WTC11 (cell line): ENCODE results near the gene P3H4. TPM values are rescaled to one million over a fixed set of nuclear protein-coding genes. Genes with fewer than 3 reads are reported as not detected.

ENCODE experiments used
- ATAC-seq: fragments of 200-7000 bp; cut with Tn5 transposase; 2 replicates; pipeline ENCODE4 v1.10.0; 2021; ENCODE audit warnings: mild to moderate bottlenecking, moderate library complexity
- CTCF ChIA-PET: fragments of 300-600 bp; sonication (Branson Sonifier 250); formaldehyde crosslinking; loops from one replicate; lab custom pipeline; 2021; ENCODE audit warnings: antibody characterized with exemption; lab: Charles Lee
- POLR2A ChIA-PET: fragments of 350-600 bp; sonication (Branson Sonifier 250); formaldehyde crosslinking; loops from one replicate; lab custom pipeline; 2021; ENCODE audit warnings: antibody characterized with exemption; lab: Charles Lee
- DNase-seq: peaks from one replicate; pipeline ENCODE4 v3.0.0; 2021; ENCODE audit warnings: low spot score
- H3K27ac Mint-ChIP-seq: 2 replicates; pipeline ENCODE4 v1.8.0; 2021; ENCODE audit warnings: mixed read lengths
- H3K27me3 Mint-ChIP-seq: 2 replicates; pipeline ENCODE4 v1.8.0; 2021; ENCODE audit warnings: low read depth, mild to moderate bottlenecking, moderate library complexity, mixed read lengths
- H3K36me3 Mint-ChIP-seq: 2 replicates; pipeline ENCODE4 v1.8.0; 2021; ENCODE audit warnings: mixed read lengths
- H3K4me1 Mint-ChIP-seq: 2 replicates; pipeline ENCODE4 v1.8.0; 2022; ENCODE audit warnings: mixed read lengths
- H3K4me3 Mint-ChIP-seq: 2 replicates; pipeline ENCODE4 v1.8.0; 2021; ENCODE audit warnings: mild to moderate bottlenecking, moderate library complexity, mixed read lengths
- H3K9me3 Mint-ChIP-seq: 2 replicates; pipeline ENCODE4 v1.8.0; 2021; ENCODE audit warnings: mixed read lengths
- ATF1 ChIP-seq: sonication (generic); formaldehyde crosslinking; IDR thresholded peaks from 2 replicates; pipeline ENCODE4 v1.8.1; 2023; ENCODE audit warnings: mild to moderate bottlenecking, moderate library complexity, missing genetic modification reagents
- FOXK1 ChIP-seq: sonication (generic); formaldehyde crosslinking; IDR thresholded peaks from 2 replicates; pipeline ENCODE4 v1.8.0; 2022; ENCODE audit warnings: mild to moderate bottlenecking, moderate library complexity, missing genetic modification reagents
- FOXP1 ChIP-seq: sonication (generic); formaldehyde crosslinking; IDR thresholded peaks from 2 replicates; pipeline ENCODE4 v1.8.0; 2022; ENCODE audit warnings: missing genetic modification reagents, mild to moderate bottlenecking, moderate library complexity, borderline replicate concordance
- GRHL2 ChIP-seq: fragments of 250-450 bp; sonication (Bioruptor Pico); IDR thresholded peaks from 2 replicates; pipeline ENCODE4 v1.8.0; 2022; ENCODE audit warnings: mild to moderate bottlenecking, moderate library complexity; ENCODE audit not compliant: insufficient replicate concordance, severe bottlenecking
- IRF2 ChIP-seq: sonication (generic); formaldehyde crosslinking; IDR thresholded peaks from 2 replicates; pipeline ENCODE4 v1.8.0; 2022; ENCODE audit warnings: low read depth, missing genetic modification reagents, borderline replicate concordance
- KAT7 ChIP-seq: sonication (generic); formaldehyde crosslinking; IDR thresholded peaks from 2 replicates; pipeline ENCODE4 v1.8.1; 2023; ENCODE audit warnings: missing genetic modification reagents, mild to moderate bottlenecking, borderline replicate concordance
- MYBL2 ChIP-seq: sonication (generic); formaldehyde crosslinking; IDR thresholded peaks from 2 replicates; pipeline ENCODE4 v1.8.1; 2023; ENCODE audit warnings: mild to moderate bottlenecking, moderate library complexity, missing genetic modification reagents
- NFATC4 ChIP-seq: fragments of 250-450 bp; sonication (Bioruptor Pico); IDR thresholded peaks from 2 replicates; pipeline ENCODE4 v1.9.0; 2021; ENCODE audit warnings: mild to moderate bottlenecking
- NFE2L1 ChIP-seq: sonication (generic); formaldehyde crosslinking; IDR thresholded peaks from 2 replicates; pipeline ENCODE4 v1.8.1; 2023; ENCODE audit warnings: missing genetic modification reagents
- TEAD4 ChIP-seq: sonication (generic); formaldehyde crosslinking; IDR thresholded peaks from 2 replicates; pipeline ENCODE4 v1.8.0; 2022; ENCODE audit warnings: mild to moderate bottlenecking, missing genetic modification reagents
- ZBTB21 ChIP-seq: sonication (generic); formaldehyde crosslinking; IDR thresholded peaks from 2 replicates; pipeline ENCODE4 v1.8.1; 2023; ENCODE audit warnings: mild to moderate bottlenecking, missing genetic modification reagents, borderline replicate concordance
- ZNF121 ChIP-seq: sonication (generic); formaldehyde crosslinking; IDR thresholded peaks from 2 replicates; pipeline ENCODE4 v1.8.0; 2023; ENCODE audit warnings: missing genetic modification reagents
- ZNF219 ChIP-seq: sonication (generic); formaldehyde crosslinking; IDR thresholded peaks from 2 replicates; pipeline ENCODE4 v1.8.0; 2023; ENCODE audit warnings: missing genetic modification reagents, mild to moderate bottlenecking, borderline replicate concordance
- ZNF396 ChIP-seq: fragments of 250-450 bp; sonication (Bioruptor Pico); IDR thresholded peaks from 2 replicates; pipeline ENCODE4 v1.8.0; 2021; ENCODE audit warnings: mild to moderate bottlenecking, moderate library complexity, borderline replicate concordance
- total RNA-seq: library from RNA; stranded (reverse); gene quantifications from 3 replicates; pipeline ENCODE4 v1.2.3, GENCODE V29; 2021
- TF ChIP-seq, protein P1 (sequence below): fragments of 250-450 bp; sonication (Bioruptor Pico); IDR thresholded peaks from 2 replicates; pipeline ENCODE4 v1.9.0; 2021; ENCODE audit warnings: mild to moderate bottlenecking
- TF ChIP-seq, protein P2 (sequence below): fragments of 250-450 bp; sonication (Bioruptor Pico); IDR thresholded peaks from 2 replicates; pipeline ENCODE4 v1.8.0; 2021; ENCODE audit warnings: mild to moderate bottlenecking
- TF ChIP-seq, protein P3 (sequence below): sonication (generic); formaldehyde crosslinking; IDR thresholded peaks from 2 replicates; pipeline ENCODE4 v1.8.0; 2022; ENCODE audit warnings: mild to moderate bottlenecking, missing genetic modification reagents
- TF ChIP-seq, protein P4 (sequence below): sonication (generic); formaldehyde crosslinking; IDR thresholded peaks from 2 replicates; pipeline ENCODE4 v1.8.1; 2022; ENCODE audit warnings: missing genetic modification reagents, borderline replicate concordance
- TF ChIP-seq, protein P5 (sequence below): sonication (generic); formaldehyde crosslinking; IDR thresholded peaks from 2 replicates; pipeline ENCODE4 v1.8.0; 2022; ENCODE audit warnings: mild to moderate bottlenecking, missing genetic modification reagents
- TF ChIP-seq, protein P6 (sequence below): sonication (generic); formaldehyde crosslinking; IDR thresholded peaks from 2 replicates; pipeline ENCODE4 v1.8.1; 2022; ENCODE audit warnings: mild to moderate bottlenecking, moderate library complexity, missing genetic modification reagents
- TF ChIP-seq, protein P7 (sequence below): fragments of 250-450 bp; sonication (Bioruptor Pico); IDR thresholded peaks from 2 replicates; pipeline ENCODE4 v1.9.0; 2021; ENCODE audit warnings: mild to moderate bottlenecking

The P3H4 gene
- total RNA-seq, 1 experiment from 2014 or later: 32.1 TPM

DNA sequence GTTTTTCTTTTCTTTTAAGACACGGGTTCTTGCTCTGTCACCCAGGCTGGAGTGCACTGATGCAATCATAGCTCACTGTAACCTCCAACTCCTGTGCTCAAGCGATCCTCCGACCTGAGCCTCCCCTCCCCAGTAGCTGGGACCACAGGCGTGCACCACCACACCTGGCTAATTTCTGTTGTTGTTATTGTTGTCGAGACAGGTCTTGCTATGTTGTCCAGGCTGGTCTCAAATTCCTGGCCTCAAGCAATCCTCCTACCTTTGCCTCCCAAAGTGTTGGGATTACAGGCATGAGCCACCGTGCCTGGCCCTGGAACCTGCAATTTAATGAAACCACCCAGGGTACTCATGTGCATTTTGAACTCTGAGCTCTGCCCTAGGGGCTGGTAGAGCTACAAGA lies 49.4 kb downstream of the P3H4 start:
- POLR2A ChIA-PET: no interaction called here

DNA sequence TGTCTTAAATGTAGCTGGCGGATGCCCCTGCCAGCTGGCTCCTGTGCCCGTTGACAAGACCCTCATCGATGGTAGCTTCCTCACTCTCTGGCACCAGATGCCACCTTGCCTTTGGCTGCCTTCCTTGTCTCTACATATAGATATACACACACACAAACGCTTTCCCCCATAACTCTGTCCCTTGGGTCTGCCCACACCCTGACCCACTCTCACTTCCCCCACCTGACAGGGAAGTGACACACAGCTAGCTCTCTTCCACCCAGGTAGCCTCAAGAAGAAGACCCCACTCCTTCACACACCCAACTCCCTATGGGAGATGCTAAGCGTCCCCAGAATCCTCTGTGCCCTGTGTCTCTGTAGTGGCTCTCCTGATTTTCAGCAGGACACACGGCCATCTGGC lies 50.9 kb downstream of the P3H4 start:
- POLR2A ChIA-PET: no interaction called here
- Mint-ChIP-seq H3K36me3 (peaks cover 80% of the 10 kb centered on the region), H3K4me1 (no peaks in the 10 kb centered on the region), H3K27ac (no peak overlapping the region), H3K4me3 (no peak overlapping the region), H3K27me3 (no peaks in the 10 kb centered on the region), H3K9me3 (no peaks in the 10 kb centered on the region)
- CTCF ChIA-PET: interaction anchor here (1.7 kb wide), 1 partner anchor 26 kb away, joined by 7 read pairs; the partner anchor contains the start of gene JUP
- no peak for DNase-seq
- TF ChIP-seq NFE2L1 (CRISPR knock-in tag) (no peak), ZBTB21 (no peak), FOXP1 (CRISPR knock-in tag) (no peak)
- no peak for ATAC-seq

More for the DNA sequence above, 49.4 kb downstream of the P3H4 start:
- H3K36me3 Mint-ChIP-seq: peaks cover 83% of the 10 kb centered on the region
- H3K4me1 Mint-ChIP-seq: no peaks in the 10 kb centered on the region
- CTCF ChIA-PET: interaction anchor here (0.7 to 2.7 kb wide), 2 partner anchors 23 to 38 kb away, joined by 3 to 14 read pairs; partner anchors contain the start of gene JUP
- no peak for ATAC-seq
- H3K27ac Mint-ChIP-seq: no peak overlapping the region
- DNase-seq: no peak
- H3K4me3 Mint-ChIP-seq: no peak overlapping the region
- TF ChIP-seq, protein P1, sequence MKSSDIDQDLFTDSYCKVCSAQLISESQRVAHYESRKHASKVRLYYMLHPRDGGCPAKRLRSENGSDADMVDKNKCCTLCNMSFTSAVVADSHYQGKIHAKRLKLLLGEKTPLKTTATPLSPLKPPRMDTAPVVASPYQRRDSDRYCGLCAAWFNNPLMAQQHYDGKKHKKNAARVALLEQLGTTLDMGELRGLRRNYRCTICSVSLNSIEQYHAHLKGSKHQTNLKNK (CRISPR knock-in tag): no peak
- TF ChIP-seq IRF2 (CRISPR knock-in tag): no peak
- no peak for TF ChIP-seq FOXK1 (CRISPR knock-in tag)
- no peaks in the 10 kb centered on the region for H3K9me3 Mint-ChIP-seq
- no peaks in the 10 kb centered on the region for H3K27me3 Mint-ChIP-seq

DNA sequence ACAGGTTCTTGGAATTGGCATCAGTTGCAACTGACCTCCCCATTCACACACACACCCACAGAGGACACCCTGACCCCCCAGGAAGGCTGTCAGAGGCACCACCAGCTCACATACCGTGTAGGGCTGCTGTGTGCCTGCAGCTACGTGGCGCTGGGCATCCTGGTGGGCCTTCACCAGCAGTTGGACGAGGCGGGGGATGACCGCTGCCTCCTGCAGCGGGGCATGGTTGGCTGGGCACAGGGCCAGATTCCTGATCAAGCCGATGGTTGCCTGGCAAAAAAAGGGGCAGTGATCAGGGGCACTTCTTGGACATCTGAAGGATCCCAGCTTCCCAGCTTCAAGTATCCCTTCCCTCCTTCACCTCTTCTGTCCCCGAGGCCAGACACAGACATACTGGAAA lies 53.1 kb downstream of the P3H4 start:
- ChIA-PET POLR2A (no interaction called here), CTCF (interaction anchor here (0.6 kb wide), 1 partner anchor 24 kb away, joined by 3 read pairs; no protein-coding TSS in a partner anchor)

More for the DNA sequence above, 53.1 kb downstream of the P3H4 start:
- no peaks in the 10 kb centered on the region for H3K4me1 Mint-ChIP-seq
- H3K27ac Mint-ChIP-seq: no peak overlapping the region
- H3K4me3 Mint-ChIP-seq: no peak overlapping the region
- no peaks in the 10 kb centered on the region for H3K9me3 Mint-ChIP-seq
- H3K36me3 Mint-ChIP-seq: peaks cover 65% of the 10 kb centered on the region
- ATAC-seq: no peak
- H3K27me3 Mint-ChIP-seq: no peaks in the 10 kb centered on the region
- TF ChIP-seq, protein P2, sequence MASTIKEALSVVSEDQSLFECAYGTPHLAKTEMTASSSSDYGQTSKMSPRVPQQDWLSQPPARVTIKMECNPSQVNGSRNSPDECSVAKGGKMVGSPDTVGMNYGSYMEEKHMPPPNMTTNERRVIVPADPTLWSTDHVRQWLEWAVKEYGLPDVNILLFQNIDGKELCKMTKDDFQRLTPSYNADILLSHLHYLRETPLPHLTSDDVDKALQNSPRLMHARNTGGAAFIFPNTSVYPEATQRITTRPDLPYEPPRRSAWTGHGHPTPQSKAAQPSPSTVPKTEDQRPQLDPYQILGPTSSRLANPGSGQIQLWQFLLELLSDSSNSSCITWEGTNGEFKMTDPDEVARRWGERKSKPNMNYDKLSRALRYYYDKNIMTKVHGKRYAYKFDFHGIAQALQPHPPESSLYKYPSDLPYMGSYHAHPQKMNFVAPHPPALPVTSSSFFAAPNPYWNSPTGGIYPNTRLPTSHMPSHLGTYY: no peak
- TF ChIP-seq, protein P3, sequence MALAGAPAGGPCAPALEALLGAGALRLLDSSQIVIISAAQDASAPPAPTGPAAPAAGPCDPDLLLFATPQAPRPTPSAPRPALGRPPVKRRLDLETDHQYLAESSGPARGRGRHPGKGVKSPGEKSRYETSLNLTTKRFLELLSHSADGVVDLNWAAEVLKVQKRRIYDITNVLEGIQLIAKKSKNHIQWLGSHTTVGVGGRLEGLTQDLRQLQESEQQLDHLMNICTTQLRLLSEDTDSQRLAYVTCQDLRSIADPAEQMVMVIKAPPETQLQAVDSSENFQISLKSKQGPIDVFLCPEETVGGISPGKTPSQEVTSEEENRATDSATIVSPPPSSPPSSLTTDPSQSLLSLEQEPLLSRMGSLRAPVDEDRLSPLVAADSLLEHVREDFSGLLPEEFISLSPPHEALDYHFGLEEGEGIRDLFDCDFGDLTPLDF (CRISPR knock-in tag): no peak
- no peak for TF ChIP-seq ZNF396 (CRISPR knock-in tag)
- TF ChIP-seq, protein P4, sequence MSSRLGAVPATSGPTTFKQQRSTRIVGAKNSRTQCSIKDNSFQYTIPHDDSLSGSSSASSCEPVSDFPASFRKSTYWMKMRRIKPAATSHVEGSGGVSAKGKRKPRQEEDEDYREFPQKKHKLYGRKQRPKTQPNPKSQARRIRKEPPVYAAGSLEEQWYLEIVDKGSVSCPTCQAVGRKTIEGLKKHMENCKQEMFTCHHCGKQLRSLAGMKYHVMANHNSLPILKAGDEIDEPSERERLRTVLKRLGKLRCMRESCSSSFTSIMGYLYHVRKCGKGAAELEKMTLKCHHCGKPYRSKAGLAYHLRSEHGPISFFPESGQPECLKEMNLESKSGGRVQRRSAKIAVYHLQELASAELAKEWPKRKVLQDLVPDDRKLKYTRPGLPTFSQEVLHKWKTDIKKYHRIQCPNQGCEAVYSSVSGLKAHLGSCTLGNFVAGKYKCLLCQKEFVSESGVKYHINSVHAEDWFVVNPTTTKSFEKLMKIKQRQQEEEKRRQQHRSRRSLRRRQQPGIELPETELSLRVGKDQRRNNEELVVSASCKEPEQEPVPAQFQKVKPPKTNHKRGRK (CRISPR knock-in tag): no peak
- TF ChIP-seq GRHL2 (CRISPR knock-in tag): no peak
- TF ChIP-seq TEAD4: no peak
- TF ChIP-seq KAT7: no peak
- no peak for TF ChIP-seq NFATC4 (CRISPR knock-in tag)
- no peak for TF ChIP-seq MYBL2 (CRISPR knock-in tag)
- TF ChIP-seq, protein P5, sequence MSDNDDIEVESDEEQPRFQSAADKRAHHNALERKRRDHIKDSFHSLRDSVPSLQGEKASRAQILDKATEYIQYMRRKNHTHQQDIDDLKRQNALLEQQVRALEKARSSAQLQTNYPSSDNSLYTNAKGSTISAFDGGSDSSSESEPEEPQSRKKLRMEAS (CRISPR knock-in tag): no peak
- TF ChIP-seq ZNF219 (CRISPR knock-in tag): no peak
- TF ChIP-seq ZNF121: no peak
- TF ChIP-seq ATF1: no peak
- TF ChIP-seq, protein P6, sequence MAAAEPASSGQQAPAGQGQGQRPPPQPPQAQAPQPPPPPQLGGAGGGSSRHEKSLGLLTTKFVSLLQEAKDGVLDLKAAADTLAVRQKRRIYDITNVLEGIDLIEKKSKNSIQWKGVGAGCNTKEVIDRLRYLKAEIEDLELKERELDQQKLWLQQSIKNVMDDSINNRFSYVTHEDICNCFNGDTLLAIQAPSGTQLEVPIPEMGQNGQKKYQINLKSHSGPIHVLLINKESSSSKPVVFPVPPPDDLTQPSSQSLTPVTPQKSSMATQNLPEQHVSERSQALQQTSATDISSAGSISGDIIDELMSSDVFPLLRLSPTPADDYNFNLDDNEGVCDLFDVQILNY (CRISPR knock-in tag): no peak
- TF ChIP-seq, protein P7, sequence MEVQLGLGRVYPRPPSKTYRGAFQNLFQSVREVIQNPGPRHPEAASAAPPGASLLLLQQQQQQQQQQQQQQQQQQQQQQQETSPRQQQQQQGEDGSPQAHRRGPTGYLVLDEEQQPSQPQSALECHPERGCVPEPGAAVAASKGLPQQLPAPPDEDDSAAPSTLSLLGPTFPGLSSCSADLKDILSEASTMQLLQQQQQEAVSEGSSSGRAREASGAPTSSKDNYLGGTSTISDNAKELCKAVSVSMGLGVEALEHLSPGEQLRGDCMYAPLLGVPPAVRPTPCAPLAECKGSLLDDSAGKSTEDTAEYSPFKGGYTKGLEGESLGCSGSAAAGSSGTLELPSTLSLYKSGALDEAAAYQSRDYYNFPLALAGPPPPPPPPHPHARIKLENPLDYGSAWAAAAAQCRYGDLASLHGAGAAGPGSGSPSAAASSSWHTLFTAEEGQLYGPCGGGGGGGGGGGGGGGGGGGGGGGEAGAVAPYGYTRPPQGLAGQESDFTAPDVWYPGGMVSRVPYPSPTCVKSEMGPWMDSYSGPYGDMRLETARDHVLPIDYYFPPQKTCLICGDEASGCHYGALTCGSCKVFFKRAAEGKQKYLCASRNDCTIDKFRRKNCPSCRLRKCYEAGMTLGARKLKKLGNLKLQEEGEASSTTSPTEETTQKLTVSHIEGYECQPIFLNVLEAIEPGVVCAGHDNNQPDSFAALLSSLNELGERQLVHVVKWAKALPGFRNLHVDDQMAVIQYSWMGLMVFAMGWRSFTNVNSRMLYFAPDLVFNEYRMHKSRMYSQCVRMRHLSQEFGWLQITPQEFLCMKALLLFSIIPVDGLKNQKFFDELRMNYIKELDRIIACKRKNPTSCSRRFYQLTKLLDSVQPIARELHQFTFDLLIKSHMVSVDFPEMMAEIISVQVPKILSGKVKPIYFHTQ (CRISPR knock-in tag): no peak
- no peak for DNase-seq
